H9 (cell line): ENCODE results near the gene GSS. TPM values are rescaled to one million over a fixed set of nuclear protein-coding genes. Genes with fewer than 3 reads are reported as not detected.

Source experiments
- DNase-seq: peaks from one replicate; pipeline ENCODE4 v3.0.0-alpha.2; 2017
- H2AFZ ChIP-seq: one replicate; pipeline ENCODE4 v1.6.1; 2013; ENCODE audit warnings: mild to moderate bottlenecking, low read length, control low read depth, moderate library complexity
- H2AK5ac ChIP-seq: 2 replicates; pipeline ENCODE4 v1.6.1; 2013; ENCODE audit warnings: low read length, control low read depth, mixed read lengths; ENCODE audit not compliant: insufficient read length
- H2BK120ac ChIP-seq: one replicate; pipeline ENCODE4 v1.6.1; 2013; ENCODE audit warnings: low read depth, mild to moderate bottlenecking, low read length, control low read depth, inconsistent platforms; ENCODE audit not compliant: poor library complexity, severe bottlenecking
- H2BK12ac ChIP-seq: 2 replicates; pipeline ENCODE4 v1.6.1; 2013; ENCODE audit warnings: low read length, control low read depth, mixed read lengths, low read depth; ENCODE audit not compliant: insufficient read length
- H2BK15ac ChIP-seq: 2 replicates; pipeline ENCODE4 v1.6.1; 2013; ENCODE audit warnings: low read depth, low read length, control low read depth
- H2BK20ac ChIP-seq: one replicate; pipeline ENCODE4 v1.6.1; 2013; ENCODE audit warnings: low read depth, mild to moderate bottlenecking, low read length, control low read depth, inconsistent platforms; ENCODE audit not compliant: poor library complexity, severe bottlenecking
- H2BK5ac ChIP-seq: 2 replicates; pipeline ENCODE4 v1.6.1; 2013; ENCODE audit warnings: low read length, control low read depth, mixed read lengths; ENCODE audit not compliant: insufficient read length
- H3K14ac ChIP-seq: 2 replicates; pipeline ENCODE4 v1.6.1; 2013; ENCODE audit warnings: low read length, control low read depth; ENCODE audit not compliant: insufficient read depth
- H3K18ac ChIP-seq: 2 replicates; pipeline ENCODE4 v1.6.1; 2013; ENCODE audit warnings: low read depth, mild to moderate bottlenecking, mixed read lengths, low read length, control low read depth; ENCODE audit not compliant: insufficient read length
- H3K23ac ChIP-seq: 2 replicates; pipeline ENCODE4 v1.6.1; 2013; ENCODE audit warnings: low read length, control low read depth, mixed read lengths, low read depth; ENCODE audit not compliant: insufficient read length
- H3K23me2 ChIP-seq: 2 replicates; pipeline ENCODE4 v1.6.1; 2013; ENCODE audit warnings: low read depth, mild to moderate bottlenecking, mixed read lengths, low read length, control low read depth; ENCODE audit not compliant: insufficient read length, poor library complexity, severe bottlenecking
- H3K27ac ChIP-seq: 2 replicates; pipeline ENCODE4 v1.5.1; 2013; ENCODE audit warnings: low read length, control low read depth, mixed read lengths, low read depth; ENCODE audit not compliant: insufficient read length
- H3K27me3 ChIP-seq: 2 replicates; pipeline ENCODE4 v1.6.1; 2013; ENCODE audit warnings: low read length, control low read depth, inconsistent platforms; ENCODE audit not compliant: insufficient read depth
- H3K4ac ChIP-seq: 2 replicates; pipeline ENCODE4 v1.6.1; 2013; ENCODE audit warnings: low read depth, mild to moderate bottlenecking, control low read depth, inconsistent platforms, low read length, moderate library complexity
- H3K4me1 ChIP-seq: 2 replicates; pipeline ENCODE4 v1.6.1; 2013; ENCODE audit warnings: low read length, control low read depth, inconsistent platforms; ENCODE audit not compliant: insufficient read depth
- H3K4me2 ChIP-seq: 2 replicates; pipeline ENCODE4 v1.6.1; 2013; ENCODE audit warnings: low read length, control low read depth, mixed read lengths; ENCODE audit not compliant: insufficient read length, insufficient read depth
- H3K56ac ChIP-seq: 2 replicates; pipeline ENCODE4 v1.6.1; 2013; ENCODE audit warnings: low read depth, mild to moderate bottlenecking, mixed read lengths, low read length, control low read depth; ENCODE audit not compliant: insufficient read length
- H3K79me1 ChIP-seq: 2 replicates; pipeline ENCODE4 v1.6.1; 2013; ENCODE audit warnings: low read depth, mild to moderate bottlenecking, moderate library complexity, low read length, control low read depth, inconsistent platforms; ENCODE audit not compliant: insufficient read depth, poor library complexity, severe bottlenecking
- H3K79me2 ChIP-seq: 2 replicates; pipeline ENCODE4 v1.6.1; 2013; ENCODE audit warnings: low read length, control low read depth, inconsistent platforms; ENCODE audit not compliant: insufficient read depth
- H3K9ac ChIP-seq: 2 replicates; pipeline ENCODE4 v1.6.1; 2013; ENCODE audit warnings: low read length, control low read depth, mixed read lengths; ENCODE audit not compliant: insufficient read length; ENCODE audit errors: extremely low read depth
- H3K9me3 ChIP-seq: one replicate; pipeline ENCODE4 v1.6.1; 2013; ENCODE audit warnings: low read depth, low read length, inconsistent platforms; ENCODE audit not compliant: control insufficient read depth
- H3T11ph ChIP-seq: one replicate; pipeline ENCODE4 v1.6.1; 2013; ENCODE audit warnings: mild to moderate bottlenecking, low read length, control low read depth, inconsistent platforms
- H4K20me1 ChIP-seq: one replicate; pipeline ENCODE4 v1.6.1; 2013; ENCODE audit not compliant: control insufficient read depth, insufficient read length, insufficient read depth
- H4K5ac ChIP-seq: 2 replicates; pipeline ENCODE4 v1.6.1; 2013; ENCODE audit warnings: low read depth, mild to moderate bottlenecking, mixed read lengths, low read length, control low read depth; ENCODE audit not compliant: insufficient read length
- H4K8ac ChIP-seq: replicated peaks from 2 replicates; pipeline ENCODE4 v1.6.1; 2013; ENCODE audit warnings: low read length, control low read depth, mixed read lengths, low read depth; ENCODE audit not compliant: insufficient read length
- H4K91ac ChIP-seq: 2 replicates; pipeline ENCODE4 v1.6.1; 2013; ENCODE audit warnings: low read depth, mild to moderate bottlenecking, moderate library complexity, mixed read lengths, low read length, control low read depth; ENCODE audit not compliant: insufficient read length
- H3K27ac Mint-ChIP-seq, 3 experiments: 2 replicates in 2 of 3; 3 replicates in 1 of 3; pipeline ENCODE4 v1.8.0; 2020 to 2021; ENCODE audit warnings: mixed read lengths in 3 of 3, mild to moderate bottlenecking in 1 of 3, moderate library complexity in 1 of 3
- H3K27me3 Mint-ChIP-seq: 2 replicates; pipeline ENCODE4 v1.8.0; 2021; ENCODE audit warnings: low read depth, mild to moderate bottlenecking, moderate library complexity, mixed read lengths
- H3K36me3 Mint-ChIP-seq, 3 experiments: 2 replicates in 2 of 3; 3 replicates in 1 of 3; pipeline ENCODE4 v1.8.0; 2020 to 2021; ENCODE audit warnings: low read depth in 3 of 3, mixed read lengths in 3 of 3; ENCODE audit not compliant: insufficient read depth in 1 of 3
- H3K4me1 Mint-ChIP-seq, 2 experiments: 2 replicates each; pipeline ENCODE4 v1.8.0; 2020; ENCODE audit warnings: mixed read lengths in 2 of 2
- H3K4me3 Mint-ChIP-seq, 2 experiments: 2 replicates in 1 of 2; 3 replicates in 1 of 2; pipeline ENCODE4 v1.8.0; 2020 to 2021; ENCODE audit warnings: mild to moderate bottlenecking in 2 of 2, mixed read lengths in 2 of 2, moderate library complexity in 1 of 2
- H3K9me3 Mint-ChIP-seq, 2 experiments: 2 replicates in 1 of 2; 3 replicates in 1 of 2; pipeline ENCODE4 v1.8.0; 2020; ENCODE audit warnings: mild to moderate bottlenecking in 2 of 2, mixed read lengths in 2 of 2, moderate library complexity in 1 of 2
- CTCF ChIP-seq: fragments of 200-600 bp; sonication (generic); conservative IDR thresholded peaks from 3 replicates; pipeline ENCODE4 v1.8.0; 2021; ENCODE audit warnings: antibody characterized with exemption, mild to moderate bottlenecking
- WGBS: extraction: QIAGEN DNeasy Blood & Tissue Kit; methylation state at CpG from one replicate; pipeline ENCODE4 v1.1.7; 2013; ENCODE audit warnings: missing lambda C conversion rate, low lambda C conversion rate, mixed read lengths; ENCODE audit not compliant: insufficient read length; ENCODE audit errors: extremely low coverage; 5-methylcytosine and 5-hydroxymethylcytosine counted together
- total RNA-seq: library from RNA; stranded (reverse); gene quantifications from 2 replicates; pipeline ENCODE4 v1.2.1, GENCODE V29; 2021

GSS gene
- total RNA-seq, 1 experiment from 2014 or later = 48.5 TPM

GRCh38 chr20:34884260-34884659, 71.3 kb downstream of the GSS start:
- Histone ChIP-seq H2BK20ac (no peak overlapping the region), H2BK12ac (no peak overlapping the region), H3K9ac (no peak overlapping the region), H3K4me1 (no peaks in the 10 kb centered on the region), H3K23me2 (no peaks in the 10 kb centered on the region), H4K20me1 (no peaks in the 10 kb centered on the region), H3K27me3 (no peaks in the 10 kb centered on the region), H3K14ac (no peak overlapping the region), H3K79me2 (no peaks in the 10 kb centered on the region), H2AK5ac (no peak overlapping the region), H2BK120ac (no peak overlapping the region), H2BK15ac (no peak overlapping the region), H3K4ac (no peak overlapping the region), H3K79me1 (no peaks in the 10 kb centered on the region), H3K23ac (no peak overlapping the region), H3K18ac (no peak overlapping the region), H4K91ac (no peak overlapping the region), H3K27ac (no peak overlapping the region), H2BK5ac (no peak overlapping the region), H3T11ph (no peak overlapping the region), H3K56ac (no peak overlapping the region), H4K8ac (no peak overlapping the region), H2AFZ (no peak overlapping the region), H3K4me2 (no peak overlapping the region), H3K9me3 (no peaks in the 10 kb centered on the region), H4K5ac (no peak overlapping the region)
- Mint-ChIP-seq H3K4me3 (no peak overlapping the region), H3K27ac (no peak overlapping the region), H3K9me3 (no peaks in the 10 kb centered on the region), H3K36me3 (peaks cover 0 to 3% (median 3%) of the 10 kb centered on the region in 3 experiments; a peak in 3 of 7 replicates), H3K4me1 (no peaks in the 10 kb centered on the region; a peak in 1 of 4 replicates), H3K27me3 (no peaks in the 10 kb centered on the region)
- no peak for TF ChIP-seq CTCF
- WGBS = no CpG with 5 or more reads among the region's 1 CpG
- DNase-seq = no peak
